ENCODE data around the gene ZNF512B.

The ZNF512B gene

GRCh38 chr20:64005394-64005793, 35.7 kb upstream of the ZNF512B start:
- H4K20me1 ChIP-seq (ENCODE audit: insufficient read depth): no peaks in the 10 kb centered on the region
- H3K4me1 ChIP-seq (ENCODE audit: low read depth, poor library complexity, severe bottlenecking): no peaks in the 10 kb centered on the region
- H3K27ac ChIP-seq: no peak overlapping the region
- no peak overlapping the region for H3K4me3 ChIP-seq (IDR thresholded peaks at IDR 0.05; ENCODE audit: insufficient read depth, low read depth, low read length)
- no peak for TF ChIP-seq CTCF (conservative IDR thresholded peaks at IDR 0.05; ENCODE audit: low read depth, low read length)
- H3K9ac ChIP-seq: no peak overlapping the region
- H3K27me3 ChIP-seq (ENCODE audit: insufficient read depth, low read depth): no peaks in the 10 kb centered on the region
- H3K36me3 ChIP-seq (ENCODE audit: insufficient read depth): peaks cover 12% of the 10 kb centered on the region; the same call in 1 of the 2 replicates
- no peak overlapping the region for H3K4me2 ChIP-seq
- H2AFZ ChIP-seq (ENCODE audit: low read depth): no peak overlapping the region
- no peaks in the 10 kb centered on the region for H3K79me2 ChIP-seq (ENCODE audit: insufficient read depth, low read depth)

- H3K36me3 ChIP-seq (ENCODE audit: insufficient read depth): peaks cover 12% of the 10 kb centered on the region
- no peak overlapping the region for H3K4me3 ChIP-seq (IDR thresholded peaks at IDR 0.05; ENCODE audit: insufficient read depth, low read depth, low read length)
- H2AFZ ChIP-seq (ENCODE audit: low read depth): no peak overlapping the region
- no peak overlapping the region for H3K27ac ChIP-seq
- H3K79me2 ChIP-seq (ENCODE audit: insufficient read depth, low read depth): no peaks in the 10 kb centered on the region
- H3K4me2 ChIP-seq: no peak overlapping the region
- TF ChIP-seq CTCF (conservative IDR thresholded peaks at IDR 0.05; ENCODE audit: low read depth, low read length): no peak
- H3K4me1 ChIP-seq (ENCODE audit: low read depth, poor library complexity, severe bottlenecking): no peaks in the 10 kb centered on the region
- no peak overlapping the region for H3K9ac ChIP-seq
- H3K27me3 ChIP-seq (ENCODE audit: insufficient read depth, low read depth): no peaks in the 10 kb centered on the region
- H4K20me1 ChIP-seq (ENCODE audit: insufficient read depth): no peaks in the 10 kb centered on the region
Measured at GRCh38 chr20:64003960-64004725, 34.4 kb upstream of the ZNF512B start.

GRCh38 chr20:64001607-64002011, 31.9 kb upstream of the ZNF512B start:
- Histone ChIP-seq H3K27me3 (ENCODE audit: insufficient read depth, low read depth) (no peaks in the 10 kb centered on the region), H3K79me2 (ENCODE audit: insufficient read depth, low read depth) (no peaks in the 10 kb centered on the region), H3K27ac (no peak overlapping the region), H3K4me3 (IDR thresholded peaks at IDR 0.05; ENCODE audit: insufficient read depth, low read depth, low read length) (no peak overlapping the region), H3K4me1 (ENCODE audit: low read depth, poor library complexity, severe bottlenecking) (no peaks in the 10 kb centered on the region), H4K20me1 (ENCODE audit: insufficient read depth) (no peaks in the 10 kb centered on the region), H2AFZ (ENCODE audit: low read depth) (no peak overlapping the region), H3K4me2 (no peak overlapping the region), H3K36me3 (ENCODE audit: insufficient read depth) (peaks cover 13% of the 10 kb centered on the region), H3K9ac (no peak overlapping the region)
- TF ChIP-seq CTCF (conservative IDR thresholded peaks at IDR 0.05; ENCODE audit: low read depth, low read length): no peak

- no peak for TF ChIP-seq CTCF (conservative IDR thresholded peaks at IDR 0.05; ENCODE audit: low read depth, low read length)
- no peak overlapping the region for H3K27ac ChIP-seq
- H3K4me1 ChIP-seq (ENCODE audit: low read depth, poor library complexity, severe bottlenecking): no peaks in the 10 kb centered on the region
- H3K79me2 ChIP-seq (ENCODE audit: insufficient read depth, low read depth): no peaks in the 10 kb centered on the region
- no peaks in the 10 kb centered on the region for H4K20me1 ChIP-seq (ENCODE audit: insufficient read depth)
- no peaks in the 10 kb centered on the region for H3K27me3 ChIP-seq (ENCODE audit: insufficient read depth, low read depth)
- no peak overlapping the region for H3K9ac ChIP-seq
- no peak overlapping the region for H2AFZ ChIP-seq (ENCODE audit: low read depth)
- peaks cover 13% of the 10 kb centered on the region for H3K36me3 ChIP-seq (ENCODE audit: insufficient read depth)
- no peak overlapping the region for H3K4me2 ChIP-seq
- no peak overlapping the region for H3K4me3 ChIP-seq (IDR thresholded peaks at IDR 0.05; ENCODE audit: insufficient read depth, low read depth, low read length)
Measured at GRCh38 chr20:64000906-64001305, 31.2 kb upstream of the ZNF512B start.
